ENCODE results near the gene BRME1. TPM values are rescaled to one million over a fixed set of nuclear protein-coding genes. Genes with fewer than 3 reads are reported as not detected.
A peak's percentile ranks its signal among the peaks of the same experiment; 100 is the strongest.

Gene BRME1
- total RNA-seq, 4 donors from 2014 or later: 4.8 to 7.7 (median 5.8) TPM; not detected in 1

GRCh38 chr19:13880059-13881043, 25.6 kb downstream of the BRME1 start:
- TF ChIP-seq POLR2A (IDR thresholded peaks at IDR 0.05) (peak; percentile 31 to 33), CTCF (IDR thresholded peaks at IDR 0.05) (peak; percentile 97 to 100 (median 100))
- peak overlapping the region in 1 of 2 donors; percentile 12 for H3K4me3 ChIP-seq
- DNase-seq: peak; percentile 97 to 99

GRCh38 chr19:13877303-13877702, 28.6 kb downstream of the BRME1 start:
- TF ChIP-seq POLR2A (IDR thresholded peaks at IDR 0.05) (no peak), CTCF (IDR thresholded peaks at IDR 0.05) (no peak)
- no peak for DNase-seq
- Histone ChIP-seq H3K4me1 (peaks cover 0 to 6% of the 10 kb centered on the region in 2 donors), H3K27me3 (peaks cover 0 to 3% of the 10 kb centered on the region in 2 donors), H3K27ac (no peak overlapping the region), H3K36me3 (no peaks in the 10 kb centered on the region), H3K4me3 (no peak overlapping the region), H3K9me3 (no peaks in the 10 kb centered on the region)
- intact Hi-C loops (cut with DNase I; ENCODE audit: low total_unique reads): no loop called here

More at GRCh38 chr19:13880059-13881043, 25.6 kb downstream of the BRME1 start:
- intact Hi-C loops (cut with DNase I; ENCODE audit: low total_unique reads): no loop called here
- peak overlapping the region; percentile 79 to 83 for H3K27ac ChIP-seq
- no peaks in the 10 kb centered on the region for H3K27me3 ChIP-seq
- H3K9me3 ChIP-seq: no peaks in the 10 kb centered on the region
- no peaks in the 10 kb centered on the region for H3K4me1 ChIP-seq
- no peaks in the 10 kb centered on the region for H3K36me3 ChIP-seq

GRCh38 chr19:13876834-13877233, 29.1 kb downstream of the BRME1 start, which contains the start of gene NANOS3:
Gene NANOS3 (plus strand): TSS chr19:13877134. CDS start chr19:13877249, 115 bp downstream.
- Histone ChIP-seq H3K9me3 (no peaks in the 10 kb centered on the region), H3K36me3 (no peaks in the 10 kb centered on the region), H3K27me3 (peaks cover 0 to 3% of the 10 kb centered on the region in 2 donors), H3K4me3 (no peak within 1 kb of the TSS), H3K4me1 (peaks cover 0 to 6% of the 10 kb centered on the region in 2 donors), H3K27ac (no peak within 1 kb of the TSS)
- no peak for DNase-seq
- TF ChIP-seq CTCF (IDR thresholded peaks at IDR 0.05): no peak
- no peak for TF ChIP-seq POLR2A (IDR thresholded peaks at IDR 0.05)
- intact Hi-C loops (cut with DNase I; ENCODE audit: low total_unique reads): no loop called here

GRCh38 chr19:13875824-13876223, 30.1 kb downstream of the BRME1 start:
- no peak overlapping the region for H3K27ac ChIP-seq
- H3K36me3 ChIP-seq: no peaks in the 10 kb centered on the region
- peaks cover 0 to 3% of the 10 kb centered on the region in 2 donors for H3K27me3 ChIP-seq
- no peak for DNase-seq
- H3K4me3 ChIP-seq: no peak overlapping the region
- intact Hi-C loops (cut with DNase I; ENCODE audit: low total_unique reads): no loop called here
- H3K4me1 ChIP-seq: peaks cover 0 to 6% of the 10 kb centered on the region in 2 donors
- no peak for TF ChIP-seq CTCF (IDR thresholded peaks at IDR 0.05)
- no peaks in the 10 kb centered on the region for H3K9me3 ChIP-seq

All from uterus (tissue), 4 donors.